GM18519 (cell line): ENCODE data around the gene TNN.
"Not testable (repeated sequence)": the region's sequence is repeated elsewhere in the genome, so short reads cannot be mapped to it uniquely, and the experiment has no call there.

ENCODE experiments used
- ATAC-seq: cut with Tn5 transposase; IDR thresholded peaks from one replicate; pipeline ENCODE4 v1.9.1; 2021; ENCODE audit warnings: mild to moderate bottlenecking, moderate library complexity; ENCODE audit not compliant: unreplicated experiment, low FRiP score

Gene TNN

GRCh38 chr1:175071276-175071943, 3.8 kb downstream of the TNN start:
- no peak for ATAC-seq

GRCh38 chr1:175072099-175072951, 4.7 kb downstream of the TNN start:
- ATAC-seq: no peak

GRCh38 chr1:175073061-175073460, 5.4 kb downstream of the TNN start:
- no peak for ATAC-seq

- ATAC-seq: no peak
Observed at GRCh38 chr1:175073633-175074032, 6.0 kb downstream of the TNN start.

- ATAC-seq: no peak
Observed at GRCh38 chr1:175075572-175076568, 8.2 kb downstream of the TNN start.

- no peak for ATAC-seq
Observed at GRCh38 chr1:175077356-175078030, 9.9 kb downstream of the TNN start.

- no peak for ATAC-seq
Observed at GRCh38 chr1:175078629-175079028, 11.0 kb downstream of the TNN start.

GRCh38 chr1:175079338-175079737, 11.7 kb downstream of the TNN start:
- no peak for ATAC-seq

GRCh38 chr1:175080030-175080429, 12.4 kb downstream of the TNN start:
- no peak for ATAC-seq

GRCh38 chr1:175081983-175082382, 14.3 kb downstream of the TNN start:
- no peak for ATAC-seq

GRCh38 chr1:175088525-175088951, 20.9 kb downstream of the TNN start:
- ATAC-seq: no peak

- ATAC-seq: no peak
Observed at GRCh38 chr1:175089136-175089718, 21.6 kb downstream of the TNN start.

GRCh38 chr1:175090780-175091179, 23.1 kb downstream of the TNN start:
- ATAC-seq: no peak

GRCh38 chr1:175094626-175095025, 27.0 kb downstream of the TNN start:
- ATAC-seq: no peak

GRCh38 chr1:175095069-175095468, 27.4 kb downstream of the TNN start:
- no peak for ATAC-seq

GRCh38 chr1:175095978-175096607, 28.5 kb downstream of the TNN start:
- no peak for ATAC-seq

- ATAC-seq: no peak
Observed at GRCh38 chr1:175097361-175097760, 29.7 kb downstream of the TNN start.

- ATAC-seq: no peak
Observed at GRCh38 chr1:175099916-175100315, 32.3 kb downstream of the TNN start.

GRCh38 chr1:175102166-175102565, 34.5 kb downstream of the TNN start:
- not testable (repeated sequence) for ATAC-seq
